22Rv1 (cell line): Measurements from ENCODE around the gene UNC93A.
"Not testable (repeated sequence)": the region's sequence is repeated elsewhere in the genome, so short reads cannot be mapped to it uniquely, and the experiment has no call there.

Source experiments
- H3K27ac ChIP-seq: fragments of 450-650 bp; 2 replicates; pipeline ENCODE4 v1.5.1; 2017
- ZFX ChIP-seq: fragments of 450-650 bp; IDR thresholded peaks from 2 replicates; pipeline ENCODE4 v1.6.1; 2017; ENCODE audit warnings: antibody characterized with exemption, borderline replicate concordance
- TF ChIP-seq, protein P1 (sequence below): fragments of 450-650 bp; IDR thresholded peaks from 2 replicates; pipeline ENCODE4 v1.5.1; 2017; ENCODE audit warnings: mild to moderate bottlenecking

UNC93A gene

DNA sequence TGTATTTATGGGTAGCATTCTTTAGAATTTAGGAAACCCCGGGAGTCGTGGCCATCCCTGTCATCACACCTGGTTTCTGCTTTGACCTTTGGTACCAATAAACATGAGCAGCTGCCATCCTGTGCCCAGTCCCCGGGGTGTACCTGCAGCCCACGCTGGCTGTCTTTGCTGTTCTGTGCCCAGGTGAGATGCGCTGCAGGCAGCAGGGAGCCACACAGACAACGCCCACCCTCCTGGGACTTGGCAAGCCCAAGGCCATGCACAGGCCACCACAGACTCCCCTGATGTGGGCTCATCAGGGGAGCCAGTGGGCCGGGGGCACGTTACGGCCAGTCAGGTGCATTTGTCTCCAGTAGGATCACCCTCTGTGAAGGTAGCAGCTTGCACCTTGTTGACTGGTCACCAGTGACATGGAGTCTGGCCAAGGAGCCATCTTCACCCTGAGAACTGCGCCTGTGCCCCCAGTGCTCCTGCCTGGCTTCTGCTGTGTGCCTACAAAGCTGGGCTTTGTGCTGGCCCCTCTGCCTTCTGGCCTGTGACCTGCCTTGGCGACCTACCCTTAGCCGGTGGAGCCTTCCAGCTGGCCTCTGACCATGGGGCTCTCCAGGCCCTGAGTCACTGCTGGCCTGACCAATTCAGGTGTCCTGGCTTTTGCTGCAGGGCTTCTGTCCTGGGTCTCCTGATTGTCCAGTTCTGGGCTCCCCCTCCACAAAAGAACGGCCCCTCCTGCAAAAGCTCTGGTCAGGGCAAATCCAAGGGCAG, 14.2 kb upstream of the UNC93A start:
- no peak for TF ChIP-seq ZFX
- TF ChIP-seq, protein P1, sequence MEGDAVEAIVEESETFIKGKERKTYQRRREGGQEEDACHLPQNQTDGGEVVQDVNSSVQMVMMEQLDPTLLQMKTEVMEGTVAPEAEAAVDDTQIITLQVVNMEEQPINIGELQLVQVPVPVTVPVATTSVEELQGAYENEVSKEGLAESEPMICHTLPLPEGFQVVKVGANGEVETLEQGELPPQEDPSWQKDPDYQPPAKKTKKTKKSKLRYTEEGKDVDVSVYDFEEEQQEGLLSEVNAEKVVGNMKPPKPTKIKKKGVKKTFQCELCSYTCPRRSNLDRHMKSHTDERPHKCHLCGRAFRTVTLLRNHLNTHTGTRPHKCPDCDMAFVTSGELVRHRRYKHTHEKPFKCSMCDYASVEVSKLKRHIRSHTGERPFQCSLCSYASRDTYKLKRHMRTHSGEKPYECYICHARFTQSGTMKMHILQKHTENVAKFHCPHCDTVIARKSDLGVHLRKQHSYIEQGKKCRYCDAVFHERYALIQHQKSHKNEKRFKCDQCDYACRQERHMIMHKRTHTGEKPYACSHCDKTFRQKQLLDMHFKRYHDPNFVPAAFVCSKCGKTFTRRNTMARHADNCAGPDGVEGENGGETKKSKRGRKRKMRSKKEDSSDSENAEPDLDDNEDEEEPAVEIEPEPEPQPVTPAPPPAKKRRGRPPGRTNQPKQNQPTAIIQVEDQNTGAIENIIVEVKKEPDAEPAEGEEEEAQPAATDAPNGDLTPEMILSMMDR, result no peak
- H3K27ac ChIP-seq, result no peak overlapping the region

GRCh38 chr6:167278173-167278940, 12.8 kb upstream of the UNC93A start:
- not testable (repeated sequence) for H3K27ac ChIP-seq

- H3K27ac ChIP-seq, result no peak overlapping the region
- TF ChIP-seq, protein P1, result no peak
- no peak for TF ChIP-seq ZFX
Observed at GRCh38 chr6:167279766-167280446, 11.2 kb upstream of the UNC93A start.

DNA sequence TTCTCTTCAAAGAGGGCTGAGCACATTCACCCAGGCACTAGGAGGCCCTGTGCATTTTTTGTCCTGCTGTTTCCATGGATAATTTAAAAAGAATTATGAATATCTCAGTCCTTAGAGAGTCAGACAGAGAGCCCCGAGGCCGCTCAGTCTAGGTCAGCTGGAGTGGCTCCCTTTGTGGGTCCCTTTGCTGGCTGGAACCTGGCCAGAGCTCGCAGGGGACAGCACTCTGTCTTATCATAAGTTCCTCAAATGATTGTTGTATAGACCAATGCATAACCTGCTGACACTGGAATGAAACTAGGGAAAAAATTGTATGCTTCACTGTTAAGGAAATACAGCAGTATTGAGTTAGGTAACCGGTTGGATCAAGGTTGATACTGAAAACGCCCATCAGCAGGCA, 10.6 kb upstream of the UNC93A start:
- H3K27ac ChIP-seq, result not testable (repeated sequence)

- H3K27ac ChIP-seq, result no peak overlapping the region
- TF ChIP-seq, protein P1, result no peak
- no peak for TF ChIP-seq ZFX
Observed at GRCh38 chr6:167282165-167282564, 8.9 kb upstream of the UNC93A start.

GRCh38 chr6:167284565-167284964, 6.5 kb upstream of the UNC93A start:
- not testable (repeated sequence) for H3K27ac ChIP-seq

GRCh38 chr6:167285077-167285770, 5.9 kb upstream of the UNC93A start:
- TF ChIP-seq ZFX, result no peak
- TF ChIP-seq, protein P1, result no peak
- no peak overlapping the region for H3K27ac ChIP-seq

GRCh38 chr6:167287513-167288048, 3.5 kb upstream of the UNC93A start:
- H3K27ac ChIP-seq, result no peak overlapping the region
- no peak for TF ChIP-seq ZFX
- TF ChIP-seq, protein P1, result no peak
